Ectodermal cell (in vitro differentiated cells): Measurements from ENCODE around the gene TMEM51.
A peak's percentile ranks its signal among the peaks of the same experiment; 100 is the strongest.

Experiments
- H3K27ac ChIP-seq: 2 replicates; pipeline ENCODE4 v1.7.0; 2013; ENCODE audit warnings: mild to moderate bottlenecking, low read depth, low read length; ENCODE audit not compliant: insufficient read depth, poor library complexity, severe bottlenecking
- H3K27me3 ChIP-seq: 2 replicates; pipeline ENCODE4 v1.7.0; 2013; ENCODE audit warnings: mild to moderate bottlenecking, low read length; ENCODE audit not compliant: insufficient read depth, control insufficient read depth, poor library complexity, severe bottlenecking
- H3K36me3 ChIP-seq: one replicate; pipeline ENCODE4 v1.7.0; 2013; ENCODE audit warnings: low read length; ENCODE audit not compliant: control insufficient read depth, insufficient read depth
- H3K4me1 ChIP-seq: one replicate; pipeline ENCODE4 v1.7.0; 2013; ENCODE audit warnings: low read length; ENCODE audit not compliant: control insufficient read depth, insufficient read depth
- H3K4me3 ChIP-seq: 2 replicates; pipeline ENCODE4 v1.7.0; 2013; ENCODE audit warnings: low read depth, low read length, control low read depth; ENCODE audit not compliant: insufficient read depth
- H3K9me3 ChIP-seq: 2 replicates; pipeline ENCODE4 v1.7.0; 2013; ENCODE audit warnings: mild to moderate bottlenecking, low read length, moderate library complexity; ENCODE audit not compliant: control insufficient read depth
- WGBS, 2 experiments: methylation state at CpG; one replicate each; pipeline ENCODE4 v1.1.7; 2013; ENCODE audit warnings: missing lambda C conversion rate in 2 of 2; 5-methylcytosine and 5-hydroxymethylcytosine counted together

Gene TMEM51

GRCh38 chr1:15192916-15193550, 39.5 kb downstream of the TMEM51 start:
- no peaks in the 10 kb centered on the region for H3K27me3 ChIP-seq
- no peaks in the 10 kb centered on the region for H3K36me3 ChIP-seq
- H3K27ac ChIP-seq, result no peak overlapping the region

GRCh38 chr1:15195420-15196052, 42.0 kb downstream of the TMEM51 start:
- H3K9me3 ChIP-seq, result no peaks in the 10 kb centered on the region
- no peaks in the 10 kb centered on the region for H3K27me3 ChIP-seq
- no peaks in the 10 kb centered on the region for H3K36me3 ChIP-seq
- H3K4me1 ChIP-seq, result peaks cover 12% of the 10 kb centered on the region
- H3K27ac ChIP-seq, result no peak overlapping the region
- no peak overlapping the region for H3K4me3 ChIP-seq
- WGBS, 2 experiments, result 89 to 91% methylated on average over 9 of the region's 9 CpGs

More at GRCh38 chr1:15192916-15193550, 39.5 kb downstream of the TMEM51 start:
- 86 to 90% methylated on average over 11 to 12 of the region's 12 CpGs for WGBS, 2 experiments
- H3K4me1 ChIP-seq, result peaks cover 22% of the 10 kb centered on the region
- H3K9me3 ChIP-seq, result no peaks in the 10 kb centered on the region
- H3K4me3 ChIP-seq, result no peak overlapping the region

DNA sequence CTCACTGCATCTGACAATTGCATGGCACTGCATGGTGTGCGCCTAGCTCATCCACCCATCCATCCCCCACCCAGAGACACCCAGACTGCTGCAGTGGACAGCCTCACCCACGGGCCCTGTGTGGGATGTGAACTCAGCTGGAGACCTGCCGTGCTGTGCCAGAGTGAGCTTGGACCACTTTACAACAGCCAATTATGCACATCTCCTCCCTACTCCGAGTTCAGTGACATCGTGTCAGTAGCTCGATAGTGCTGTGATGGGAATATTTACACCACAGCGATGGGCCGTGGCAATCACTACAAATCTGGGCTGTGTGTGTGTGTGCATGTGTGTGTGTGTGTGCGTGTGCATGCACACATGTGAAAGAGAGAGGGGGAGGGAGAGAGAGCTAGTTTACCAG, 42.5 kb downstream of the TMEM51 start:
- H3K9me3 ChIP-seq, result no peaks in the 10 kb centered on the region
- H3K4me1 ChIP-seq, result peaks cover 12% of the 10 kb centered on the region
- no peaks in the 10 kb centered on the region for H3K36me3 ChIP-seq
- no peak overlapping the region for H3K4me3 ChIP-seq
- WGBS, 2 experiments, result 91 to 92% methylated on average over 9 of the region's 9 CpGs
- H3K27me3 ChIP-seq, result no peaks in the 10 kb centered on the region
- H3K27ac ChIP-seq, result no peak overlapping the region

GRCh38 chr1:15196807-15197530, 43.4 kb downstream of the TMEM51 start:
- H3K36me3 ChIP-seq, result no peaks in the 10 kb centered on the region
- no peaks in the 10 kb centered on the region for H3K9me3 ChIP-seq
- WGBS, 2 experiments, result 10 to 13% methylated on average over 8 of the region's 8 CpGs
- H3K4me1 ChIP-seq, result peaks cover 12% of the 10 kb centered on the region
- H3K27me3 ChIP-seq, result no peaks in the 10 kb centered on the region
- H3K27ac ChIP-seq, result peak overlapping the region; percentile 22
- no peak overlapping the region for H3K4me3 ChIP-seq

- Histone ChIP-seq H3K27ac (peak overlapping the region; percentile 26), H3K27me3 (no peaks in the 10 kb centered on the region), H3K36me3 (no peaks in the 10 kb centered on the region), H3K4me3 (no peak overlapping the region), H3K4me1 (peaks cover 12% of the 10 kb centered on the region), H3K9me3 (no peaks in the 10 kb centered on the region)
- WGBS, 2 experiments, result 94 to 96% methylated on average over 12 of the region's 12 CpGs
These were observed 44.3 kb downstream of the TMEM51 start for GRCh38 chr1:15197591-15198447.

DNA sequence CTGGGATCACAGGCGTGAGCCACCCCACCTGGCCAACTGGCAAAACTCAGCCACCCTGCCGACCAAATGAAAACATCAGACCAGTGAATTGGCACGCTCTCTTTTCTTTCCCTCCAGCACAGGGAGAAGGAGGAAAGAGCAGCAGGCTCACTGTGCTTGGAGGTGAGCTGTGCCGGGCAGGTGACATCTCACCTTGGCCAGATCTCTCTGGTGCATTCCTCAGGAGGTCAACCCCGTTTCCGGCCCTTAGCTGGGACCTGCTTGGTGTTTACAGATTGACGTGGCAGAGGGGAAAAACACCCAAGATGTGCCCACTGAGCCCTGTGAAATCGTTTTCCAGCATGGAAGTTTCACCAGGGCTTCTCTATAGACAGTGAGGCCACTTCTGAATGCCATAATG, 45.1 kb downstream of the TMEM51 start:
- Histone ChIP-seq H3K27me3 (no peaks in the 10 kb centered on the region), H3K27ac (no peak overlapping the region), H3K4me3 (no peak overlapping the region), H3K9me3 (no peaks in the 10 kb centered on the region), H3K36me3 (no peaks in the 10 kb centered on the region), H3K4me1 (peaks cover 12% of the 10 kb centered on the region)
- WGBS, 2 experiments, result 92 to 95% methylated on average over 8 of the region's 8 CpGs

DNA sequence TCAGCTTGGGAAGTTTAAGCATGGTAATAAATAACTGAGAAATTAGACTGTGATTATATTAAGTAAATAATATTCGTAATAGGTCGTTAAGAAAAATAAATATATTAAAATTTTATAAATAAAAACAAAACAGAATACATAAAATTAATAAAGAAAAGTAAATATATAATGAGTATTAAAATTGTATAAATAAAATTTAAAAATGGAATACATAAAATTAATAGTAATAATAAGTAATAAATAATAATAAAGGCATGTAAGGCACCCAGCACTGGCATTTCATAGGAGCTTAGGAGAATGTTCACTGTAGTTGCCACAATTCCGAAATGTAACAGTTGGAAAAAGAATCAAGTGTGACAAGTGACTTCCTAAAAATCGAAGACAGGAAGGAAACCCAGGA, 47.7 kb downstream of the TMEM51 start:
- Histone ChIP-seq H3K36me3 (no peaks in the 10 kb centered on the region), H3K4me1 (peaks cover 17% of the 10 kb centered on the region), H3K27ac (no peak overlapping the region), H3K27me3 (no peaks in the 10 kb centered on the region), H3K4me3 (no peak overlapping the region), H3K9me3 (no peaks in the 10 kb centered on the region)
- 96 to 98% methylated on average over 2 of the region's 4 CpGs for WGBS, 2 experiments

DNA sequence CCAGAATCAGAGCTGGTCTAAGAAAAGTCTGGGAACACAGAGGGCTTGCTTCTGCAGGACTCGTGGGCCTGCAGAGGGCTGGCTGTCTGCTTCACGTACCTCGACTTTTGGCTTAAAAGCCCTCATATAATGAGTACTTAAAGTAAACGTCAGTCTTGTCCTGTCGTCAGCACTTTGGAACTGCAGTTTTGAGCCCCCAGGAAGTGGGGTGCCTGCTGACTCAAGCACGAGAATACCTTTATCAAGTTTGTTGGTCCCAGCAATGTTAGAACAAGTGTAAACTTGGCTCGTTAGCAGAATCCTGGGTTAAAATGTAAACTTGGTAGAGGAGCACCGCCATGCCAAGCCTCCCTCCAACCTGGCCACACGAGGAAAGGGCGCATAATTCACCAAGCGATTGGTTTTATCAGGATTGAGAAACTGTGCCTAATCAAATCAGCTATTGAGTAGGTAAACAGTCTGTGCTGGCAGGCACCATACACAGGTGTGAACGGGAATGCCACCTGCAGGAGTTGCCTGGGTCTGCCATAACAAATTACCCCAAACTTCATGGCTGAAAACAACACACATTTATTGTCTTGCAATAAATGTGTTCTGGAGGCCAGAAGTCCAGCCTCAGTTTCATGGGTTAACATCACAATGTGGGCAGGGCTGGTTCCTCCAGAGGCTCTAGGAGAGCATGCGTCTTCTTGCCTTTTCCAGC, 48.5 kb downstream of the TMEM51 start:
- 88 to 89% methylated on average over 13 of the region's 13 CpGs for WGBS, 2 experiments
- H3K27ac ChIP-seq, result no peak overlapping the region
- H3K9me3 ChIP-seq, result no peaks in the 10 kb centered on the region
- no peaks in the 10 kb centered on the region for H3K36me3 ChIP-seq
- no peak overlapping the region for H3K4me3 ChIP-seq
- peaks cover 20% of the 10 kb centered on the region for H3K4me1 ChIP-seq
- H3K27me3 ChIP-seq, result no peaks in the 10 kb centered on the region

GRCh38 chr1:15204931-15205330, 51.4 kb downstream of the TMEM51 start:
- Histone ChIP-seq H3K4me3 (no peak overlapping the region), H3K36me3 (no peaks in the 10 kb centered on the region), H3K4me1 (peaks cover 22% of the 10 kb centered on the region), H3K27me3 (no peaks in the 10 kb centered on the region), H3K27ac (no peak overlapping the region), H3K9me3 (no peaks in the 10 kb centered on the region)
- WGBS, 2 experiments, result 88 to 92% methylated on average over 7 of the region's 7 CpGs
